Measurements from ENCODE around the gene ARHGAP21. TPM values are rescaled to one million over a fixed set of nuclear protein-coding genes. Genes with fewer than 3 reads are reported as not detected.

Gene ARHGAP21
- total RNA-seq, 1 experiment from 2014 or later = 59.4 TPM

DNA sequence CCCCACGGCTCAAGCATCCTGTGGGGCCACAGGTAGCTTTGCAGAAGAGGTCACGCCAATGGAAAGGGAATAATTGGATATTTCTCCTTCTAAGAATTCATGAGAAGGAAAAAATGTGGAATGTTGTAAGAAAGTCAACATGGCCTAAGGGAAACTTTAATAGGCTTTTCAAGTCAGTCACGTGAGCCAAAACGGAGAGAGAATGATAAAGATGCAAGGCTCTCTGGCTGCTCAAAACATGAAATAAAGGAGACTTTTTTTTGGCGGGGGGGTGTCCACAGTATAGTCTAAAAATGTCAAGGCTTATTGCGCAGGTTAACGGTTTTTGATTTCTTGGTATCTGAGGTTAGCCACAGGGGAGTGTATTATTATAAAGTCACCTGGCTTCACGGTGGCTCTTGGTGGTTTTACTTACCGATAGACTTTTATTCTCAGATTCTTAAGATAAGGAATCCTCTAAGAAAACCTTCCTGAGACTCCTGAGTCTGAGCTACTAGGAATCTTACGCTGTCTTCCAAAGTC is 148.1 kb downstream of the ARHGAP21 start:
- H3K9me3 Mint-ChIP-seq = 0 out of 5 replicates have a peak, but pooled peaks cover 0 to 3% of the 10 kb centered on the region in 2 experiments
- Histone ChIP-seq H3K27ac (ENCODE audit: insufficient read length, low read depth, low read length) (no peak overlapping the region), H2BK15ac (ENCODE audit: low read depth, low read length) (no peak overlapping the region), H3K79me1 (ENCODE audit: insufficient read depth, low read depth, low read length, poor library complexity, severe bottlenecking) (no peaks in the 10 kb centered on the region), H3K56ac (ENCODE audit: insufficient read length, low read depth, low read length) (no peak overlapping the region), H2BK12ac (ENCODE audit: insufficient read length, low read depth, low read length) (no peak overlapping the region), H3K27me3 (ENCODE audit: insufficient read depth, low read length) (no peaks in the 10 kb centered on the region), H3T11ph (ENCODE audit: low read length) (no peak overlapping the region), H3K4me1 (ENCODE audit: insufficient read depth, low read length) (no peaks in the 10 kb centered on the region; the same call in 1 of the 2 replicates), H4K20me1 (ENCODE audit: control insufficient read depth, insufficient read depth, insufficient read length) (no peaks in the 10 kb centered on the region), H2BK20ac (ENCODE audit: low read depth, low read length, poor library complexity, severe bottlenecking) (no peak overlapping the region), H2BK5ac (ENCODE audit: insufficient read length, low read length) (no peak overlapping the region), H4K5ac (ENCODE audit: insufficient read length, low read depth, low read length) (no peak overlapping the region), H3K23me2 (ENCODE audit: insufficient read length, low read depth, low read length, poor library complexity, severe bottlenecking) (no peaks in the 10 kb centered on the region), H2BK120ac (ENCODE audit: low read depth, low read length, poor library complexity, severe bottlenecking) (no peak overlapping the region), H3K18ac (ENCODE audit: insufficient read length, low read depth, low read length) (no peak overlapping the region), H3K14ac (ENCODE audit: insufficient read depth, low read length) (no peak overlapping the region), H3K4ac (ENCODE audit: low read depth, low read length) (no peak overlapping the region), H3K4me2 (ENCODE audit: insufficient read depth, insufficient read length, low read length) (no peak overlapping the region), H3K79me2 (ENCODE audit: insufficient read depth, low read length) (no peaks in the 10 kb centered on the region), H4K91ac (ENCODE audit: insufficient read length, low read depth, low read length) (no peak overlapping the region), H3K9me3 (ENCODE audit: control insufficient read depth, low read depth, low read length) (no peaks in the 10 kb centered on the region), H3K23ac (ENCODE audit: insufficient read length, low read depth, low read length) (no peak overlapping the region), H3K9ac (ENCODE audit: extremely low read depth, insufficient read length, low read length) (no peak overlapping the region), H2AFZ (ENCODE audit: low read length) (no peak overlapping the region), H2AK5ac (ENCODE audit: insufficient read length, low read length) (no peak overlapping the region), H4K8ac (replicated peaks; ENCODE audit: insufficient read length, low read depth, low read length) (no peak overlapping the region)
- H3K27ac Mint-ChIP-seq = no peak overlapping the region; a peak in 1 of 7 replicates
- no CpG with 5 or more reads among the region's 10 CpGs for WGBS (ENCODE audit: extremely low coverage, insufficient read length, low lambda C conversion rate)
- no peak overlapping the region for H3K4me3 Mint-ChIP-seq
- H3K27me3 Mint-ChIP-seq (ENCODE audit: low read depth) = peaks cover 3% of the 10 kb centered on the region
- TF ChIP-seq, protein P1, sequence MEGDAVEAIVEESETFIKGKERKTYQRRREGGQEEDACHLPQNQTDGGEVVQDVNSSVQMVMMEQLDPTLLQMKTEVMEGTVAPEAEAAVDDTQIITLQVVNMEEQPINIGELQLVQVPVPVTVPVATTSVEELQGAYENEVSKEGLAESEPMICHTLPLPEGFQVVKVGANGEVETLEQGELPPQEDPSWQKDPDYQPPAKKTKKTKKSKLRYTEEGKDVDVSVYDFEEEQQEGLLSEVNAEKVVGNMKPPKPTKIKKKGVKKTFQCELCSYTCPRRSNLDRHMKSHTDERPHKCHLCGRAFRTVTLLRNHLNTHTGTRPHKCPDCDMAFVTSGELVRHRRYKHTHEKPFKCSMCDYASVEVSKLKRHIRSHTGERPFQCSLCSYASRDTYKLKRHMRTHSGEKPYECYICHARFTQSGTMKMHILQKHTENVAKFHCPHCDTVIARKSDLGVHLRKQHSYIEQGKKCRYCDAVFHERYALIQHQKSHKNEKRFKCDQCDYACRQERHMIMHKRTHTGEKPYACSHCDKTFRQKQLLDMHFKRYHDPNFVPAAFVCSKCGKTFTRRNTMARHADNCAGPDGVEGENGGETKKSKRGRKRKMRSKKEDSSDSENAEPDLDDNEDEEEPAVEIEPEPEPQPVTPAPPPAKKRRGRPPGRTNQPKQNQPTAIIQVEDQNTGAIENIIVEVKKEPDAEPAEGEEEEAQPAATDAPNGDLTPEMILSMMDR (conservative IDR thresholded peaks at IDR 0.05) = no peak
- DNase-seq = no peak
- H3K4me1 Mint-ChIP-seq = peaks cover 20 to 25% of the 10 kb centered on the region in 2 experiments
- H3K36me3 Mint-ChIP-seq (ENCODE audit: insufficient read depth in 1 of 3, low read depth in 3 of 3) = peaks cover 0 to 5% (median 0%) of the 10 kb centered on the region in 3 experiments; a peak in 2 of 7 replicates

All from H9 (cell line).